SK-N-SH (cell line): ENCODE measurements around the gene SYNC. TPM values are rescaled to one million over a fixed set of nuclear protein-coding genes. Genes with fewer than 3 reads are reported as not detected.

Experiments used
- CTCF ChIA-PET: fragments of 300-600, 350-600 bp; formaldehyde crosslinking; extraction: SDS; loops from one replicate; lab custom pipeline; 2021; lab: Yijun Ruan, JAX
- POLR2A ChIA-PET: fragments of 350-600 bp; sonication (Branson Sonifier 250); formaldehyde crosslinking; extraction: SDS; loops from one replicate; lab custom pipeline; 2020; ENCODE audit warnings: antibody characterized with exemption, inconsistent platforms; lab: Yijun Ruan, JAX
- DNase-seq: peaks from one replicate; pipeline ENCODE4 v3.0.0; 2012
- H2AFZ ChIP-seq: fragments of 200-600 bp; sonication (generic); 2 replicates; pipeline ENCODE4 v1.8.1; 2016; ENCODE audit warnings: antibody characterized with exemption, mild to moderate bottlenecking, low read depth
- H3F3A ChIP-seq: fragments of 200-600 bp; sonication (generic); replicated peaks from 2 replicates; pipeline ENCODE3; 2016; ENCODE audit warnings: antibody characterized with exemption, mild to moderate bottlenecking; ENCODE audit not compliant: insufficient read depth
- H3K27ac ChIP-seq, 2 experiments: fragments of 200-500 bp in 1 of 2; fragments of 200-600 bp in 1 of 2; sonication (Bioruptor generic) in 1 of 2; sonication (generic), shearing (Covaris generic) in 1 of 2; 2 replicates each; pipeline versions ENCODE4 v1.5.1 to v1.6.1; 2014 to 2016; ENCODE audit warnings: low read depth in 2 of 2, inconsistent platforms in 1 of 2, low read length in 1 of 2, mild to moderate bottlenecking in 1 of 2, mixed read lengths in 1 of 2
- H3K27me3 ChIP-seq: fragments of 200-600 bp; sonication (generic), shearing (Covaris generic); 2 replicates; pipeline ENCODE4 v1.6.1; 2016; ENCODE audit warnings: mixed run types; ENCODE audit not compliant: insufficient read depth
- H3K36me3 ChIP-seq, 2 experiments: fragments of 200-500 bp in 1 of 2; fragments of 200-600 bp in 1 of 2; sonication (Bioruptor generic) in 1 of 2; sonication (generic) in 1 of 2; replicated peaks in 1 of 2; 2 replicates each; pipeline versions ENCODE3 to v1.5.1; 2014 to 2016; ENCODE audit warnings: low read length in 1 of 2, mild to moderate bottlenecking in 1 of 2; ENCODE audit not compliant: insufficient read depth in 2 of 2, control insufficient read depth in 1 of 2
- H3K4me1 ChIP-seq, 2 experiments: fragments of 200-500 bp in 1 of 2; fragments of 200-600 bp in 1 of 2; sonication (Bioruptor generic) in 1 of 2; sonication (generic), shearing (Covaris generic) in 1 of 2; 2 replicates each; pipeline versions ENCODE4 v1.5.1 to v1.6.1; 2014 to 2016; ENCODE audit warnings: low read depth in 1 of 2, low read length in 1 of 2, mixed run types in 1 of 2; ENCODE audit not compliant: insufficient read depth in 2 of 2, control insufficient read depth in 1 of 2
- H3K4me2 ChIP-seq: fragments of 200-600 bp; sonication (generic), shearing (Covaris generic); 2 replicates; pipeline ENCODE4 v1.6.1; 2017; ENCODE audit warnings: mixed run types
- H3K4me3 ChIP-seq, 2 experiments: fragments of 200-500 bp in 1 of 2; fragments of 200-600 bp in 1 of 2; sonication (Bioruptor generic) in 1 of 2; sonication (generic), shearing (Covaris generic) in 1 of 2; 2 replicates each; pipeline versions ENCODE4 v1.5.1 to v1.8.1; 2014 to 2016; ENCODE audit warnings: low read depth in 2 of 2, inconsistent platforms in 1 of 2, low read length in 1 of 2, mild to moderate bottlenecking in 1 of 2, mixed read lengths in 1 of 2, moderate library complexity in 1 of 2
- H3K79me2 ChIP-seq: fragments of 200-600 bp; sonication (generic); 2 replicates; pipeline ENCODE4 v1.8.1; 2017; ENCODE audit warnings: mild to moderate bottlenecking; ENCODE audit not compliant: insufficient read depth
- H3K9ac ChIP-seq: fragments of 200-600 bp; sonication (generic); 2 replicates; pipeline ENCODE4 v1.6.1; 2017; ENCODE audit warnings: mixed run types
- H3K9me2 ChIP-seq: fragments of 200-600 bp; sonication (generic); 2 replicates; pipeline ENCODE4 v1.6.1; 2017; ENCODE audit warnings: mixed run types
- H3K9me3 ChIP-seq: fragments of 200-600 bp; sonication (generic); 2 replicates; pipeline ENCODE4 v1.6.1; 2017; ENCODE audit warnings: mixed run types, mild to moderate bottlenecking, moderate library complexity
- H4K20me1 ChIP-seq: fragments of 200-600 bp; sonication (generic); 2 replicates; pipeline ENCODE4 v1.6.1; 2017; ENCODE audit warnings: mild to moderate bottlenecking, mixed run types; ENCODE audit not compliant: insufficient read depth
- CHD2 ChIP-seq: fragments of 150-350 bp; IDR thresholded peaks from 2 replicates; pipeline ENCODE4 v1.6.1; 2018; ENCODE audit warnings: low read length; ENCODE audit not compliant: partially characterized antibody
- ELF1 ChIP-seq: IDR thresholded peaks from 2 replicates; pipeline ENCODE4 v1.4.0; 2012
- EZH2phosphoT487 ChIP-seq: fragments of 200-600 bp; sonication (generic); IDR thresholded peaks from 2 replicates; pipeline ENCODE4 v1.6.1; 2017; ENCODE audit warnings: low read depth, mixed run types, mild to moderate bottlenecking, antibody characterized with exemption, moderate library complexity, borderline replicate concordance
- MEF2A ChIP-seq: IDR thresholded peaks from 2 replicates; pipeline ENCODE4 v1.4.0; 2012; ENCODE audit warnings: low read depth, borderline replicate concordance
- NFIC ChIP-seq: IDR thresholded peaks from 2 replicates; pipeline ENCODE4 v1.4.0; 2012; ENCODE audit warnings: borderline replicate concordance
- POLR2AphosphoS5 ChIP-seq: IDR thresholded peaks from 2 replicates; pipeline ENCODE4 v1.6.1; 2012; ENCODE audit warnings: low read depth, low read length
- RFX5 ChIP-seq: IDR thresholded peaks from 2 replicates; pipeline ENCODE4 v1.6.1; 2012; ENCODE audit warnings: mild to moderate bottlenecking, improper control_type of control experiment, low read length
- RXRA ChIP-seq: IDR thresholded peaks from 2 replicates; pipeline ENCODE4 v1.4.0; 2012; ENCODE audit warnings: low read depth, mild to moderate bottlenecking, borderline replicate concordance
- SIN3A ChIP-seq: IDR thresholded peaks from 2 replicates; pipeline ENCODE4 v1.6.1; 2012; ENCODE audit warnings: low read depth, mild to moderate bottlenecking, low read length, moderate library complexity, borderline replicate concordance
- SMC3 ChIP-seq: IDR thresholded peaks from 2 replicates; pipeline ENCODE4 v1.6.1; 2012; ENCODE audit warnings: low read depth, low read length, improper control_type of control experiment
- TAF1 ChIP-seq: IDR thresholded peaks from 2 replicates; pipeline ENCODE4 v1.6.1; 2012; ENCODE audit warnings: low read depth, mild to moderate bottlenecking, low read length, moderate library complexity, borderline replicate concordance
- TCF12 ChIP-seq: IDR thresholded peaks from 2 replicates; pipeline ENCODE4 v1.4.0; 2012
- YY1 ChIP-seq: IDR thresholded peaks from 2 replicates; pipeline ENCODE4 v1.4.0; 2012; ENCODE audit warnings: low read depth, mild to moderate bottlenecking
- WGBS: methylation state at CpG from one replicate; pipeline ENCODE4 v1.1.6; 2017; ENCODE audit warnings: low lambda C conversion rate; 5-methylcytosine and 5-hydroxymethylcytosine counted together
- polyA plus RNA-seq, 3 experiments: library from polyadenylated mRNA; depleted of rRNA; stranded (reverse); fragments of >200 nt; gene quantifications; 2 replicates each; pipeline ENCODE4 v1.2.3, GENCODE V29; 2012
- TF ChIP-seq, protein P1 (sequence below): fragments of 200-600 bp; sonication (generic); IDR thresholded peaks from 2 replicates; pipeline ENCODE4 v1.6.1; 2017; ENCODE audit warnings: antibody characterized with exemption, mild to moderate bottlenecking, moderate library complexity
- TF ChIP-seq, protein P2 (sequence below): IDR thresholded peaks from 2 replicates; pipeline ENCODE4 v1.4.0; 2012; ENCODE audit warnings: low read depth
- TF ChIP-seq, protein P3 (sequence below): fragments of 150-350 bp; IDR thresholded peaks from 2 replicates; pipeline ENCODE4 v1.6.1; 2016; ENCODE audit warnings: mild to moderate bottlenecking, low read depth, low read length

SYNC gene
- polyA plus RNA-seq, 1 of the 3 experiments (the other 2 are of a cell fraction), result 25.6 TPM

DNA sequence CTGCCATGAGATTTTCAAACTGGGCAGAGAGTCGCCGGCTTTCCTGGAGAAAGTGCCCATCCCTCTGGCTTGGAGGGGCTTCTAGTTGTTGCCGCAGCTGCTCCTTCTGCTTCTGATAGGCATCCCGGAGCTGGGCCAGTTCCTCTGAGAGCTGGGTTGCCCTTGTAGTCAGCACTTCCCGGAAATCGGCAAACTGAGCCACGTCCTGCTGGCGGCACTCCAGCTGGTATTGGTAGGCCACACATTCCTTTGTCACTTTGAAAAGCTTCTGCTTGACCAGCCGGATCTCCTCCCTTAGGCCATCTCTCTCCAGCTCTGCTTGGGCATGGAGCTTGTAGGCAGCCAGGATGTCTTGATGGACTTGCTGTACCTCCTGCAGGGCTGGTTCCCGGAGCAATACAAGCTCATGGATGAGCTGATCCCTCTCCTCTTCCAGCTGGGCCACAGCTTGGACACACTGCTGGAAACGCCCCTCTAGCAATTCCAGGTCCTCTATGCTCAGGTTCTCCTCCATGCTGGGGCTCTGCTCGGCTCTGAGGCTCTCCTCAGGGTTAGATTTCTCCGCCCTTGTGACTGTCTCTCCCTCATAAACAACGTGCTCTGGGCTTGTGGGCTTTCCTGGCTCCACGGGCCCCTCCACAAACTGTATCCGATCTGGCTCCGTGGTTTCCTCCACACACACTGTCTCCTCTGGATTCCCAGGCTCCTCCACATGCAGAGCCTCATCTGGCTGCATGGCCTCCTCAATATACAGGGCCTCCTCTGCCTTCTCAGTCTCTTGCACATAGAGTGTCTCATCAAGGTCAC lies 7.3 kb downstream of the SYNC start:
- H3K9me3 ChIP-seq, result no peaks in the 10 kb centered on the region
- H3K9ac ChIP-seq, result no peak overlapping the region
- H3K79me2 ChIP-seq, result peaks cover 49% of the 10 kb centered on the region; the same call in 1 of the 2 replicates
- H2AFZ ChIP-seq, result no peak overlapping the region
- DNase-seq, result no peak
- 0 out of 2 replicates have a peak, but pooled peaks have one; percentile 22 for TF ChIP-seq ELF1
- TF ChIP-seq NFIC, result no peak
- peaks cover 0 to 9% of the 10 kb centered on the region in 2 experiments for H3K36me3 ChIP-seq
- no peak overlapping the region for H3K4me2 ChIP-seq
- ChIA-PET POLR2A (no interaction called here), CTCF (interaction anchor here (0.8 to 6.4 kb wide), 2 partner anchors 18 to 246 kb away, joined by 3 to 27 read pairs; no protein-coding TSS in a partner anchor)
- no peaks in the 10 kb centered on the region for H3F3A ChIP-seq
- H3K4me1 ChIP-seq, result no peaks in the 10 kb centered on the region; a peak in 1 of 4 replicates
- no peaks in the 10 kb centered on the region for H3K27me3 ChIP-seq
- H3K4me3 ChIP-seq, result no peak overlapping the region
- no peak overlapping the region for H3K27ac ChIP-seq
- H3K9me2 ChIP-seq, result no peaks in the 10 kb centered on the region
- no peaks in the 10 kb centered on the region for H4K20me1 ChIP-seq
- WGBS, result 75% methylated on average over 17 of the region's 17 CpGs

DNA sequence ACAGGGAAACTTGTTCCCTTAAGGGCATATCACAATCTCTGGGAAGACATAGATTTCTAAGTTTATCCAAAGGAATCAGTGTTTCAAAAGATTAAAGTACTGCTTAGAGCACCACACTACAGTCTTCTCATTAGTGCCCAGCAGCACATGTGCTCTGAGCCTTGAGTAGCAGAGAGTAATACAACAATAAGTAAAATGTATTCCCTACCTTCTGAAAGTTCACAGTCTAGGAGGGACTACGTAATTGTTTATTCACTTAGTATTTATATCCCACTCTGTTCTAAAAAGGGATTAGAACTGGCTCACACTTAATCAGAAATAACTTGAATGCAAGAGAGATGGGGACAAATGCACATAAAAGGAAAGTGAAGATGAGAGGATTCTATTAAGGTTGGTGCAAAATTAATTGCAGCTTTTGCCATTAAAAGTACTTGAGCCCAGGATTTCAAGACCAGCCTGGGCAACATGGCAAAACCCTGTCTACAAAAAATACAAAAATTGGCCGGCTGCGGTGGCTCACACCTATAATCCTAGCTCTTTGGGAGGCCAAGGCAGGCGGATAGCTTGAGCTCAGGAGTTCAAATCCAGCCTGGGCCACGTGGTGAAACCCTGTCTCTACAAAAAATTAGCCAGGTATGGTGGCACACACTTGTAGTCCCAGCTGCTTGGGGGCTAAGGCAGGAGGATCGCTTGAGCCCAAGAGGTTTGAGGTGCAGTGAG lies 9.0 kb downstream of the SYNC start:
- no peaks in the 10 kb centered on the region for H3K9me2 ChIP-seq
- no peak for TF ChIP-seq TCF12
- no peak for TF ChIP-seq RFX5
- TF ChIP-seq SMC3, result no peak
- TF ChIP-seq MEF2A, result no peak
- no peak for TF ChIP-seq TAF1
- no peak for TF ChIP-seq POLR2AphosphoS5
- TF ChIP-seq, all 33 proteins: peak for 0
- no peak overlapping the region for H3K4me3 ChIP-seq
- no peak overlapping the region for H3K27ac ChIP-seq
- no peak overlapping the region for H3K9ac ChIP-seq
- ChIA-PET POLR2A (no interaction called here), CTCF (interaction anchor here (1.2 to 6.4 kb wide), 2 partner anchors 17 to 19 kb away, joined by 5 to 27 read pairs; no protein-coding TSS in a partner anchor)
- no peaks in the 10 kb centered on the region for H4K20me1 ChIP-seq
- no peak overlapping the region for H2AFZ ChIP-seq
- no peak for DNase-seq
- peaks cover 0 to 9% of the 10 kb centered on the region in 2 experiments for H3K36me3 ChIP-seq
- no peaks in the 10 kb centered on the region for H3K4me1 ChIP-seq
- H3K4me2 ChIP-seq, result no peak overlapping the region
- H3K79me2 ChIP-seq, result peaks cover 52% of the 10 kb centered on the region; the same call in 1 of the 2 replicates
- no peaks in the 10 kb centered on the region for H3K27me3 ChIP-seq
- 94% methylated on average over 6 of the region's 6 CpGs for WGBS
- H3F3A ChIP-seq, result peaks cover 5% of the 10 kb centered on the region
- no peaks in the 10 kb centered on the region for H3K9me3 ChIP-seq

DNA sequence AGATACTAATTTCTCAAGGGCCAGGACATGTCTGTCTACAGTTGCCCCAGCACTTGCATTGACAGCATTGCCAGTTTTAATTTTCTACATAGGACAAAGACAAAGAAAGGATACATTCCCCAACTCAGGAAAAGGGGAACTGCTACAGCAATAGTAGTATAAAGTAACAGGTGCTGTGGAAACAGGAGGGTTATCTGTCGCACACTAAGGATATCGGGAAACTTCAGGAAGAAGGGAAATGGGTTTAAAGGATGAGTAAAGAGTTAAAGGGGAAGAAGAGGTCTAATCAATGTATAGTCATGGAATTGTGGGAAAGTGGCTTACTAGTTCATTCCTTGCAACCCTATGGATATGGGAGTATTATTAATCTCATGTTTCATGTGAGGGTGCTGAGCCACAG lies 16.2 kb downstream of the SYNC start:
- Histone ChIP-seq H3K9me2 (no peaks in the 10 kb centered on the region), H2AFZ (no peak overlapping the region), H3K79me2 (peaks cover 29% of the 10 kb centered on the region; the same call in 1 of the 2 replicates), H3K4me3 (no peak overlapping the region), H4K20me1 (peaks cover 6% of the 10 kb centered on the region; the same call in 1 of the 2 replicates), H3K27me3 (no peaks in the 10 kb centered on the region), H3F3A (peaks cover 39% of the 10 kb centered on the region), H3K9ac (no peak overlapping the region), H3K4me2 (no peak overlapping the region), H3K9me3 (no peaks in the 10 kb centered on the region), H3K4me1 (no peaks in the 10 kb centered on the region), H3K27ac (0 out of 4 replicates have a peak overlapping the region, but pooled peaks of 1 of the 2 experiments have one; percentile 7), H3K36me3 (peaks cover 38 to 62% of the 10 kb centered on the region in 2 experiments)
- no peak for DNase-seq
- CTCF ChIA-PET, result interaction anchor here (0.9 to 2.1 kb wide), 2 partner anchors 86 to 166 kb away, joined by 5 to 6 read pairs; no protein-coding TSS in a partner anchor
- WGBS, result 93% methylated on average over 2 of the region's 2 CpGs
- POLR2A ChIA-PET, result interaction anchor here (0.7 kb wide), 1 partner anchor 26 kb away, joined by 3 read pairs; no protein-coding TSS in a partner anchor
- TF ChIP-seq YY1 (no peak), RFX5 (no peak), SIN3A (no peak), TCF12 (no peak), CHD2 (no peak), MEF2A (no peak), RXRA (no peak), NFIC (no peak), EZH2phosphoT487 (no peak)
- TF ChIP-seq, protein P1, sequence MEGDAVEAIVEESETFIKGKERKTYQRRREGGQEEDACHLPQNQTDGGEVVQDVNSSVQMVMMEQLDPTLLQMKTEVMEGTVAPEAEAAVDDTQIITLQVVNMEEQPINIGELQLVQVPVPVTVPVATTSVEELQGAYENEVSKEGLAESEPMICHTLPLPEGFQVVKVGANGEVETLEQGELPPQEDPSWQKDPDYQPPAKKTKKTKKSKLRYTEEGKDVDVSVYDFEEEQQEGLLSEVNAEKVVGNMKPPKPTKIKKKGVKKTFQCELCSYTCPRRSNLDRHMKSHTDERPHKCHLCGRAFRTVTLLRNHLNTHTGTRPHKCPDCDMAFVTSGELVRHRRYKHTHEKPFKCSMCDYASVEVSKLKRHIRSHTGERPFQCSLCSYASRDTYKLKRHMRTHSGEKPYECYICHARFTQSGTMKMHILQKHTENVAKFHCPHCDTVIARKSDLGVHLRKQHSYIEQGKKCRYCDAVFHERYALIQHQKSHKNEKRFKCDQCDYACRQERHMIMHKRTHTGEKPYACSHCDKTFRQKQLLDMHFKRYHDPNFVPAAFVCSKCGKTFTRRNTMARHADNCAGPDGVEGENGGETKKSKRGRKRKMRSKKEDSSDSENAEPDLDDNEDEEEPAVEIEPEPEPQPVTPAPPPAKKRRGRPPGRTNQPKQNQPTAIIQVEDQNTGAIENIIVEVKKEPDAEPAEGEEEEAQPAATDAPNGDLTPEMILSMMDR, result no peak
- TF ChIP-seq, protein P2, sequence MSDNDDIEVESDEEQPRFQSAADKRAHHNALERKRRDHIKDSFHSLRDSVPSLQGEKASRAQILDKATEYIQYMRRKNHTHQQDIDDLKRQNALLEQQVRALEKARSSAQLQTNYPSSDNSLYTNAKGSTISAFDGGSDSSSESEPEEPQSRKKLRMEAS, result no peak
- TF ChIP-seq, protein P3, sequence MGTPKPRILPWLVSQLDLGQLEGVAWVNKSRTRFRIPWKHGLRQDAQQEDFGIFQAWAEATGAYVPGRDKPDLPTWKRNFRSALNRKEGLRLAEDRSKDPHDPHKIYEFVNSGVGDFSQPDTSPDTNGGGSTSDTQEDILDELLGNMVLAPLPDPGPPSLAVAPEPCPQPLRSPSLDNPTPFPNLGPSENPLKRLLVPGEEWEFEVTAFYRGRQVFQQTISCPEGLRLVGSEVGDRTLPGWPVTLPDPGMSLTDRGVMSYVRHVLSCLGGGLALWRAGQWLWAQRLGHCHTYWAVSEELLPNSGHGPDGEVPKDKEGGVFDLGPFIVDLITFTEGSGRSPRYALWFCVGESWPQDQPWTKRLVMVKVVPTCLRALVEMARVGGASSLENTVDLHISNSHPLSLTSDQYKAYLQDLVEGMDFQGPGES, result no peak
